Measurements from ENCODE around the gene CIZ1.

The CIZ1 gene

GRCh38 chr9:128127990-128128835 is 63.2 kb downstream of the CIZ1 start:
- H3K27ac ChIP-seq (ENCODE audit: low read length, poor library complexity, severe bottlenecking): peak overlapping the region; percentile 93
- H3K36me3 ChIP-seq (ENCODE audit: control insufficient read depth in 1 of 2, insufficient read depth in 2 of 2, low read depth in 1 of 2, low read length in 2 of 2): peaks cover 13 to 23% of the 10 kb centered on the region in 2 experiments
- H2BK15ac ChIP-seq (ENCODE audit: low read depth, poor library complexity, severe bottlenecking): peak overlapping the region; percentile 97
- H3K23ac ChIP-seq (ENCODE audit: low read length in 2 of 2): peak overlapping the region in 1 of 2 experiments; percentile 95
- H3K4me1 ChIP-seq (ENCODE audit: control insufficient read depth, insufficient read depth, low read depth, low read length): peaks cover 39% of the 10 kb centered on the region
- peak overlapping the region; percentile 95 for H3K9ac ChIP-seq (ENCODE audit: low read length)
- H3K4me2 ChIP-seq (ENCODE audit: low read length, poor library complexity, severe bottlenecking): peak overlapping the region; percentile 73
- H2AFZ ChIP-seq (ENCODE audit: low read depth, low read length): peak overlapping the region; percentile 91
- peak overlapping the region; percentile 81 to 91 for H3K14ac ChIP-seq (ENCODE audit: low read length in 2 of 2)
- H3K27me3 ChIP-seq (ENCODE audit: control insufficient read depth in 1 of 2, insufficient read depth in 1 of 2, low read length in 2 of 2): no peaks in the 10 kb centered on the region
- H4K8ac ChIP-seq (ENCODE audit: low read length): peak overlapping the region; percentile 94
- H2BK120ac ChIP-seq (ENCODE audit: low read depth, low read length): peak overlapping the region; percentile 95
- peak overlapping the region; percentile 71 to 90 for H3K4ac ChIP-seq (ENCODE audit: low read depth in 1 of 2, low read length in 2 of 2)
- H2AK5ac ChIP-seq (ENCODE audit: low read length, severe bottlenecking): no peak overlapping the region
- DNase-seq: peak; percentile 94
- H3K4me3 ChIP-seq (ENCODE audit: insufficient read depth in 1 of 2, low read depth in 1 of 2, low read length in 2 of 2): peak overlapping the region; percentile 87 to 96
- peak overlapping the region; percentile 94 for H2BK5ac ChIP-seq (ENCODE audit: low read depth, low read length, poor library complexity, severe bottlenecking)
- no peaks in the 10 kb centered on the region for H3K9me3 ChIP-seq (ENCODE audit: control insufficient read depth, low read length)
- 0% methylated on average over 59 of the region's 82 CpGs for WGBS
- peak overlapping the region; percentile 98 for H3K18ac ChIP-seq (ENCODE audit: low read depth in 1 of 2, low read length in 2 of 2)
- H2BK12ac ChIP-seq (ENCODE audit: low read length in 2 of 2): peak overlapping the region; percentile 76 to 92
- peaks cover 16% of the 10 kb centered on the region for H3K79me1 ChIP-seq (replicated peaks; ENCODE audit: low read length, poor library complexity, severe bottlenecking)
- peak overlapping the region; percentile 95 for H4K91ac ChIP-seq (ENCODE audit: low read length)

GRCh38 chr9:128127568-128127989 is 63.8 kb downstream of the CIZ1 start, which contains the start of gene PTGES2:
Gene PTGES2 (minus strand): TSS chr9:128127729. CDS start chr9:128127717, 12 bp downstream.
- H3K4me3 ChIP-seq (ENCODE audit: insufficient read depth in 1 of 2, low read depth in 1 of 2, low read length in 2 of 2): peak within 1 kb of the TSS; percentile 87 to 96
- peak within 1 kb of the TSS; percentile 95 for H2BK120ac ChIP-seq (ENCODE audit: low read depth, low read length)
- peak within 1 kb of the TSS; percentile 95 for H3K9ac ChIP-seq (ENCODE audit: low read length)
- H3K4me2 ChIP-seq (ENCODE audit: low read length, poor library complexity, severe bottlenecking): peak within 1 kb of the TSS; percentile 73
- peak within 1 kb of the TSS; percentile 76 to 92 for H2BK12ac ChIP-seq (ENCODE audit: low read length in 2 of 2)
- H2BK15ac ChIP-seq (ENCODE audit: low read depth, poor library complexity, severe bottlenecking): peak within 1 kb of the TSS; percentile 97
- peak within 1 kb of the TSS; percentile 94 for H4K8ac ChIP-seq (ENCODE audit: low read length)
- peak; percentile 91 for DNase-seq
- H3K79me1 ChIP-seq (replicated peaks; ENCODE audit: low read length, poor library complexity, severe bottlenecking): peaks cover 20% of the 10 kb centered on the region
- H3K14ac ChIP-seq (ENCODE audit: low read length in 2 of 2): peak within 1 kb of the TSS; percentile 81 to 91
- H3K4ac ChIP-seq (ENCODE audit: low read depth in 1 of 2, low read length in 2 of 2): peak within 1 kb of the TSS; percentile 81 to 90
- peak within 1 kb of the TSS; percentile 93 for H3K27ac ChIP-seq (ENCODE audit: low read length, poor library complexity, severe bottlenecking)
- peaks cover 38% of the 10 kb centered on the region for H3K4me1 ChIP-seq (ENCODE audit: control insufficient read depth, insufficient read depth, low read depth, low read length)
- peak within 1 kb of the TSS; percentile 95 for H4K91ac ChIP-seq (ENCODE audit: low read length)
- WGBS: under 1% methylated on average over 56 of the region's 56 CpGs
- peak within 1 kb of the TSS; percentile 94 for H2BK5ac ChIP-seq (ENCODE audit: low read depth, low read length, poor library complexity, severe bottlenecking)
- H3K36me3 ChIP-seq (ENCODE audit: control insufficient read depth in 1 of 2, insufficient read depth in 2 of 2, low read depth in 1 of 2, low read length in 2 of 2): peaks cover 19 to 29% of the 10 kb centered on the region in 2 experiments
- no peaks in the 10 kb centered on the region for H3K9me3 ChIP-seq (ENCODE audit: control insufficient read depth, low read length)
- no peaks in the 10 kb centered on the region for H3K27me3 ChIP-seq (ENCODE audit: control insufficient read depth in 1 of 2, insufficient read depth in 1 of 2, low read length in 2 of 2)
- peak within 1 kb of the TSS; percentile 91 for H2AFZ ChIP-seq (ENCODE audit: low read depth, low read length)
- H3K23ac ChIP-seq (ENCODE audit: low read length in 2 of 2): peak within 1 kb of the TSS in 1 of 2 experiments; percentile 95
- no peak within 1 kb of the TSS for H2AK5ac ChIP-seq (ENCODE audit: low read length, severe bottlenecking)
- H3K18ac ChIP-seq (ENCODE audit: low read depth in 1 of 2, low read length in 2 of 2): peak within 1 kb of the TSS; percentile 98

GRCh38 chr9:128125580-128126354 is 65.6 kb downstream of the CIZ1 start:
- peak overlapping the region in 1 of 2 experiments; percentile 62 for H3K4me3 ChIP-seq (ENCODE audit: insufficient read depth in 1 of 2, low read depth in 1 of 2, low read length in 2 of 2)
- H4K91ac ChIP-seq (ENCODE audit: low read length): no peak overlapping the region
- H3K27me3 ChIP-seq (ENCODE audit: control insufficient read depth in 1 of 2, insufficient read depth in 1 of 2, low read length in 2 of 2): no peaks in the 10 kb centered on the region
- H3K36me3 ChIP-seq (ENCODE audit: control insufficient read depth in 1 of 2, insufficient read depth in 2 of 2, low read depth in 1 of 2, low read length in 2 of 2): peaks cover 35 to 48% of the 10 kb centered on the region in 2 experiments
- no peak overlapping the region for H3K18ac ChIP-seq (ENCODE audit: low read depth in 1 of 2, low read length in 2 of 2)
- DNase-seq: no peak
- H3K4me1 ChIP-seq (ENCODE audit: control insufficient read depth, insufficient read depth, low read depth, low read length): peaks cover 27% of the 10 kb centered on the region
- no peak overlapping the region for H3K27ac ChIP-seq (ENCODE audit: low read length, poor library complexity, severe bottlenecking)
- no peak overlapping the region for H2BK5ac ChIP-seq (ENCODE audit: low read depth, low read length, poor library complexity, severe bottlenecking)
- H2BK15ac ChIP-seq (ENCODE audit: low read depth, poor library complexity, severe bottlenecking): no peak overlapping the region
- no peak overlapping the region for H2BK120ac ChIP-seq (ENCODE audit: low read depth, low read length)
- H3K9ac ChIP-seq (ENCODE audit: low read length): peak overlapping the region; percentile 43
- H3K4me2 ChIP-seq (ENCODE audit: low read length, poor library complexity, severe bottlenecking): peak overlapping the region; percentile 13
- H3K23ac ChIP-seq (ENCODE audit: low read length in 2 of 2): no peak overlapping the region
- H3K4ac ChIP-seq (ENCODE audit: low read depth in 1 of 2, low read length in 2 of 2): no peak overlapping the region
- 80% methylated on average over 8 of the region's 10 CpGs for WGBS
- no peak overlapping the region for H3K14ac ChIP-seq (ENCODE audit: low read length in 2 of 2)
- no peak overlapping the region for H2BK12ac ChIP-seq (ENCODE audit: low read length in 2 of 2)
- H2AK5ac ChIP-seq (ENCODE audit: low read length, severe bottlenecking): no peak overlapping the region
- no peaks in the 10 kb centered on the region for H3K9me3 ChIP-seq (ENCODE audit: control insufficient read depth, low read length)
- no peak overlapping the region for H2AFZ ChIP-seq (ENCODE audit: low read depth, low read length)
- H4K8ac ChIP-seq (ENCODE audit: low read length): no peak overlapping the region
- H3K79me1 ChIP-seq (replicated peaks; ENCODE audit: low read length, poor library complexity, severe bottlenecking): peaks cover 24% of the 10 kb centered on the region
